ENCODE results near the gene FBXO30.

Gene FBXO30

DNA sequence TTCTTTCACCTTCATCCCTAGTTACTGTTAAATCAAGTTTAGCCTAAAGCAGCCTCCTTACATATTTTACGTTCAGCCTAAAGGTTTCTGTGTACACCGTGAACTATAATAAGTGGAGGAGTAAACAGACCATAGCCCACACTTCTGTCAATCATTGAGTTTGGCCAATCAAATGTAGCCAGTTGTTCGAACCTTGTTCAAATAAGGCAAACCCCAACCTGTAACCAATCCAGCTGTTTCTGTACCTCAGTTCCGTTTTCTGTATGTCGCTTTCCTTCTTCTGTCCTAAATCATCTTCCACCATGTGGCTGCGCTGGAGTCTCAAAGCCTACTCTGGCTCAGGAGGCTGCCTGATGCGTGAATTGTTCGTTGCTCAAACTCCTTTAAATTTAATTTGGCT, 1.8 kb upstream of the FBXO30 start:
- no peak for DNase-seq (ENCODE audit: low spot score)

DNA sequence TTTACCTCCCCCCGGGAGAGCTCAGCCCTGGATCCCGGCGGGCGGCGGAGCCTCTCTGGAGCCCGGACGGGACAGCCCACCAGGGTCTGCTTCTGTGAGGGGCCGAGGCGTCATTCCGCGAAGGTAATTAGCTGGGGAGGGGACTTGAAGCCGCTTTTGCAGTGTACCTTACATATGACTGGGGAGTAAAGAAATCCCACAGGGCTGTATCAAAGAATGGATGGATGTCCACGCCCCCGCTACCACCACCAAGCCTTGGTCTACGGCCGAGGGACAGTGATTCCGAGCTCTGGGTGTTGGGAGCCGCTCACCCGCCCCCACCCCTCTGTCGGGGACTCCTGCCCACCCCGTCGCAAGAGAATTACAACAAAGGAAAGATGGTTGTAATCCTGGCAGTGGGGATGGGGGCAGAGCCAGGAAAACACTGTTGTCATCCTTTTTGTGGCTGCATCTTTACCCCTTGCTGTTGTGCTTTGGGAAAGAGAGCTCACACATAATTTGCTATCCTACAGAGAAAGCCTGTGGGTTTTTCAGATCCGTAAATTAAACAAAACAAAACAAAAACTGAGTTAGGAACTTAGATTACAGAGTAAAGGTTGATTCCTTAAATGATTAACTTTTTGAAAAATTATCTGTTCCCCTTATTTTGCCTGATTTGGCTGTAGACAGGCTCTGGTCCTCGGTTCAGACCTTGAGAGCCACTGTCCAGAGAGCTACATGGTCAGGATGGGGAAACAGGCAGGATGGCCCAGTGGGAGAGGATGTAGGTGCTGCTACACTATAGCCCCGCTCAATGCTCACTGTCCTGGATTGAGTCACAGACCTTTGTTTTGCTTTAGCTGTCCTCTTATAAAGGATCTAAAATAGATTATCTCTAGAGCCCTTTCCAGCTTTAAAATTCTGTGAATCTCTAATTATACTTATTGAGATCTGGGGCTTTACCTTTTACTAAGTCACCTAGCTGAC, 997 bp upstream of the FBXO30 start:
- no peak for DNase-seq (ENCODE audit: low spot score)

DNA sequence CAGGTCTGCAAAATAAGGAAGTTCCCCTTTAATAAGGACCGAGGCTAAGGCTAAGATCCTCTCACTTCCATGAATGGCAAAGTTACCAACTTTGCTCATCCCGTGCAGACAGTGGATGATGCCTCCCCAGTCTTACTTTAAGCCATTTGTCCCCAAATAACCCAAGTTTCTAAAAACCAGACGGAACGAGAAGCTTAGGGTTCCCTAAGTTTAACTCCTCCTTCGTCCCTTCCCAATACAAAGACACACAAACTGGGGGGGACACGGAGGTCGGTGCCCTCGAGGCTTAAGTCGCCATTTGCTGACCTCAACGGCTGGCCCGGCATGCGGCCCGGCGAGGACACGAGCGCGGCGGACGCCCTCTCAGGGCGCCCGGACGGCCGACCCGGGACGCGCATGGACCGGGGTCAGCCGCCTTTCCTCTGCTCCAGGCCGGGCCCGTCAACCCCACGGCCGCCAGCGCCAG, 527 bp downstream of the FBXO30 start:
- DNase-seq (ENCODE audit: low spot score): peak; percentile 5

DNA sequence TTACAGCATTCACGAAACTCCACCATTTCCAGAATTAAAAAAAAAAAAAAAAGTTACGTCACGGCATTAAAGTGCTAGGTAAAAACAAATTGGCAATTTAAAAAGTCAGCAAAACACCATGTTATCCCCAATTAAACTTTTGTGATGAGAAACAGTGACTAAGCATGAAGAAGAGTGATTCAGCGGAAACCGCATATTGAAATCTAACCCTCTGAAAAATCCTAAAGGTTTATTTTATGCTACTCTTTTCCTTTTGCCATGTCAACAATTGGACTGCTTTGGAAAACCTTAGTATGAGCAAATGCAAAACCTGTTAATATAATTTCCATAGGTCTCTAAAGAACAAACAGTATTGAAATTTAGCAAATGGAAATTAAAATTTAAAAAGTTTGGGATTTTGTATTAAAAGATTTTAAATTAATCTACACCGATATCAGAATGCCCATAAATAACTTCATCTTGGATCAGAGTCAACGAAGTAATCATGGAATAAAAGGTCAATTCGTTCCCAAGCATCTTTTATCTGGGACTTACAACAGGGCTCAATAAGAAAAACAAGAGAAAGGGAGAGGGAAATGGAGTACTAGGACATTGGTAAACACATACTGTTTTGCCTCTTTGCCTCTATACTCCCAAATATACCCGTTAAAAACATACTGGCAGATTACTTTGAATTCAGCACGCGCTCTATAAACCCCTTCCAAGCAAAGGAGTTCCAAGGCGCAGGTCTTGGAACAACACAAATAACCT, 1.1 kb downstream of the FBXO30 start:
- DNase-seq (ENCODE audit: low spot score): no peak

DNA sequence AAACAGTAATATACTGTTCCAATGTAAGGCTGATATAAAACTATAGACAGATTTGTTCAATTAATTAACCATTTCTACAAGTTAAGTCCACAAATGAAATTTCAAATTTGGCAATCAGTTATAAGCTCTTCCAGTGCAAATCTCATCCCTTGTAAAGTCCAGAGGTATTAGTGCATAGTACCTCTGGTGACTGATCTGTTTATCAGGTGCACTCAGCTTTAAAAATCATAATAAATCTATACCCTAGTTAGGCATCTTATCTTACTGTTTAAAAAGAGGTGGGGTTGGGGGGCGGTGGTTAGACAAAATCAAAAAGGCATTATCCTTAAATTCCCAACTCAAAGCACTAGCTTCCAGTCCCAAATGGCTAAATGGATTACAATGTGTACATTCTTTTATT, 2.9 kb downstream of the FBXO30 start:
- no peak for DNase-seq (ENCODE audit: low spot score)

DNA sequence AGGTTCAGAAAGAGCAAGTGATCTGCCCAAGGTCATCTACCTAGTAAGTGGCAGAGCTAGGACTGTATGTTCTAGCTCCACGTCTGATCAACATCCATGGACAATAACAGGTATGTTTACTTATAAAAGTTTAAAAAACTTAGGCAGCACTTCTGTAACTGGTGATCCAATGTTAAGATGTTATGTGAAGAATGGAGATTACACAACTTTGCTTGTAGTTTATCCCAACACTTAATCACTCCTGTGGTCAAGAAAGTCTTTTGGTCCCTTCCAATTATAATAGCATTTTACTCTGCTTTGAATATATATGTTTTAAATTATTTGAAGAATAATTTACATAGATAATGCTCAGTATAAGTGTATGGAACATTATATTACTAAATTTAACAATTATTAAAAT, 4.8 kb downstream of the FBXO30 start:
- DNase-seq (ENCODE audit: low spot score): no peak

DNA sequence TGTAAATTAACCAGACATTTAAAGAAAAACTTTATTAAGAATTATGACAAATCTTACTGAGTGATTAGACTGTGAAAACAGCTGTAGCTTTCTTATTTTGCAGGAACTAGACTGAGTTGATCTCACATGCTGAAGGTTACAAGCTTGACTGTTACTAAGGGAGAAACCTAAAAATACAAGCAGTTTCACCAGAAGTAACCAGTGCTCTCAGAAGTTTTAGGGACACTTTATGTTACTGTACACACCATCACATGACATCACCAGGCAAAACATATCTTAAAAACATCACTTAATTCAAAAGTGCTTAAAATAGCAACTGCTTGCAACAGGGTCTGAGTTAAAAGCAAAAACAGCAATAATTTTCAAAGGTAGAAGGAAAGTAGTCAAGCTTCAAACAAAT, 5.4 kb downstream of the FBXO30 start:
- no peak for DNase-seq (ENCODE audit: low spot score)

DNA sequence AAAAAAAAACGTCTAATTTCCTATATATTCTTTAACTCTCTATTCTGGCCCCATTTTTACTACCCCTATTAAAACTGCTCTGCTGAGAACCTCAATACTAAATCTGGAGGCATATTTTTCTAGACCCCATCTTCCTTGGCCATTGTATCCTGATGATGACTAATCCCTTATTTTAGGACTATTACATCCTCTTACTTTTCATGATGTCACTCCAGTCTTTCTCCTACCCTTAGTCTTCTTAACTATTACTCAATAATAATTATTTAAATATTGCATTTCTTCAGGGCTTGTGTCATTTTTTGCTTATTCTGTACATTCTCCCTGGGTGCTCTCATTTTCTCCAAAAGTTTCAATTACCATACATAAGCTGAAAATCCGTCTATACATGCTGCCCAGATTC, 6.4 kb downstream of the FBXO30 start:
- DNase-seq (ENCODE audit: low spot score): no peak

DNA sequence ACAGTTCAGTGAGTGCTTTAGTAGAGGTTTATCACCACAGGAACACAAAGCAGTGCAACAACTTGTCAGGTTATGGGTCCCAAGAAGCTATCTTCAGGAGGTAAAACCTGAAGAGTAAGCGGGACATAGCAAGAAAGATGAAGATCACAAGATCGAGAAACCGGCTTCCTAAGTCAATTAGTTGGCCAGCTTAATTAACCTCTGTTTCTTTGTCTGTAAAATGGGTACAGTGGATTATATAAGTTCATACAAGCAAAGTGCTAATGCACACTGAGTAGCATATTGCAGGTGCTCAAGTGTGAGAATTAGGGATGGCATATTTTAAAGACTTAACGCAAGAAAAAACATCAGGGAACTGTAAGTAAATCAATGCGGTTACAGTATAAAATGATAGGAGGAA, 12.5 kb downstream of the FBXO30 start:
- no peak for DNase-seq (ENCODE audit: low spot score)

DNA sequence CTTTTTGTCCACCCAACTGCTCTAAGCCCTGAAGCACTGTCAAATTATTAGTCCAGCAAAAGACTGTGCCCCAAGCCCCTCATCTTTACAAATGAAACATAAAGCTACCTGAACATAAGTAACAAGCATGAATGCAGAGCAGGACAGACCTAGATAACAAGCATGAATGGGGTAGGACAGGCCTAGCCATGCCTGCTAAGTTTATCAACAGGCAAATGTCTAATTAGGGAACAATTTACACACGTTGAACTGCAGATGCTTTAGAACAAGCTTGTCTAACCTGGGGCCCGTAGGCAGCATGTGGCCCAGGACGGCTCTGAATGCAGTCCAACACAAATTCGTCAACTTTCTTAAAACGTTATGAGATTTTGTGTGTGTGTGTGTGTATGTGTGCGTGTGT, 13.6 kb downstream of the FBXO30 start:
- DNase-seq (ENCODE audit: low spot score): no peak

DNA sequence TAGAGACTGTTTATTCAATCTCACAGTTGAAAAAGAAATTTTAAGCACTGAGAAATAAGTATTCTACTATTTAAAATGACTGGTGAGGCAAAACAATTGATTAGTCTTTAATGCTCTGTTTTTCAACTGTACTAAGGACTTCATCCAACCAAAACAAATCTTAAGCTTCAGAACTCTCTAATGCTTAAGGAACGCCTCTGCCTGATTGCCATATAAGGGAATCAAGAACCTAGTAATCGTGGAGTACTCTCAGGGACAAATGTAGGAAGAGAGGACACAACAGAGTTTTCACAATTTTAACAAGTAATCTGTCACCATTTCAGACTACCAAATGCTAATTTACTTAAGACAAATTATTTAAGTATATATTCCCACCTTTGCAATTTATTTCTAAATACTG, 16.1 kb downstream of the FBXO30 start:
- no peak for DNase-seq (ENCODE audit: low spot score)

DNA sequence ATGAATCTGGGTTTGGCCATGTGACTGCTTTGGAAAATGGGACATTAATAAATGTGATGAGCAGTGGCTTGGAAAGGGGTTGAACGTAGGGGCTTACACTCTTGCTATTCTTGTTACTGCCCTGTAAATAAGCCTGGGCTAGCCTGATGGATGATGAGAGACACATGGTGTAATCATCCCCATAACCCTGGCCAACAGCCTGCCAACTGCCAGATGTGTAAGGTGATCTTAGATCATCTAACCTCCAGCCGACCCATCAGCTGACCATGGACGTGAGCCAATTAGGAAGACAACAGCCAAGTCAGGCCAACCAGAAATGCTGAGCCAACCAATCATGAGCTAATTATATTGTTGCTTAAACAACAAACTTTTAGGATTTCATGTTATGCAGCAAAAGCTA, 25.2 kb downstream of the FBXO30 start:
- DNase-seq (ENCODE audit: low spot score): no peak

DNA sequence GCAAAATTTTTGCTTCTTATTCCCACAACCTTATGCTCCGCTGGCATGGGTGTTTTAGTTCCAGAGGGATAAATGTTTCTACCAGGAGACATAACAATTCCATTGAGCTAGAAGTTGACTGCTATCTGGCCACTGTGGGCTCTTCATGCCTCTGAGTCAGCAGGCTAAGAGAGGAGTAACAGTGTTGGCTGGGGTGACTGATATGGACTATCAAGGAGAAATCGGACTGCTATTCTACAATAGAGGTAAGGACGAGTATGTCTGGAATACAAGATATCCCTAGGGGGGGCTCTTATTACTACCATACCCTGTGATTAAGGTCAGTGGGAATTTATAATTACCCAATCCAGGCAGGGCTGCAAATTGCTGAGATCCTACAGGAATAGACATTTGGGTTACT, 26.9 kb downstream of the FBXO30 start:
- no peak for DNase-seq (ENCODE audit: low spot score)

DNA sequence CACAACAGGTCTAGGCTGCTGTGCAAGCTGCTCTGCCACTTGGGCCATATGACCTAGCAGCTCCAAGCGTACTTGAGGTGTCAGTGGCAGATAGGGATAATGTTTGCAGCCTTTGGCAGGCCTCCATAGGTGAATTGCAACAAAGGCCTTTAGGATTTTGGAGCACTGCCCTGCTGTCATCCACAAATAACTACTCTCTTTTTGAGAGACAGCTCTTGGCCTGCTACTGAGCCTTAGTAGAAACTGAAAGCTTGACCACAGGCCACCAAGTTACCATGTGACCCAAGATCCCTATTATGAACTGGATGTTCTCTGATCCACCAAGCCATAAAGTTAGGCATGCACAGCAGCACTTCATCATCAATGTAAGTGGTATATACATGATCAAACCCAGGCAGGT, 29.9 kb downstream of the FBXO30 start:
- no peak for DNase-seq (ENCODE audit: low spot score)

DNA sequence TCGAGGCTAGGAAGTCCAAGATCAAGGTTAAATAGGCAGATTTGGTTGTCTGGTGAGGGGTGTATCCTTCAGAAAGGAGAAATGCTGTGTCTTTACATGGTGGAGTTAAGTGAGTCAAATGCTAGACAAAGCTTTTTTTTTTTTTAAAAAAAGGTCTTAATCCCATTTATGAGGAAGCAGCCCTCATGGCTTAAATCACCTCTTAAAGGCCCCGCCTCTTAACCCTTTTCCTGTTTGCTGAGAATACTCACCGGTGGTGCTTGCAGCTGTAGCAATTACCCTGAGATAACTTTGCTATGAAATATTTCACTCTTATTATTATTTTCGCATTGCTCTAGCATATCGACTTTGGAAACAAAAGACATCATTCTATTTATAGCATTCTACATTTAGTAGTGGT, 30.8 kb downstream of the FBXO30 start:
- no peak for DNase-seq (ENCODE audit: low spot score)

DNA sequence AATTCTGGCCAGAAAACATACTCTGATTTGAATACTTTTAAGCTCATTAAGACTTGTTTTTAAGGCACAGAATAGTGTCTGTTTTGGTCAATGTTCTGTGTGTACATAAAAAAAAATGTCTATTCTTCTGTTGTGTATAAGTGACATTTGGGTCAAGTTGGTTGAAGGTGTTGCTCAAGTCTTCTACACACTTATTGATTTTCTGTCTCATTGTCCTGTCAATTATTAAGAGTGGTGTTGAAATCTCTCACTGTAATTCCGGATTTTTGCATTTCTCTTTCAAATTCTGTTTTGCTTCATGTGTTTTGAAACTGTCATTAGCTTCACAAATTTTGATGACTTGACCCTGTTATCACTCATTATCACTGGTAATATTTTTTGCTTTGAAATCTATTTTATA, 41.7 kb downstream of the FBXO30 start:
- no peak for DNase-seq (ENCODE audit: low spot score)

DNA sequence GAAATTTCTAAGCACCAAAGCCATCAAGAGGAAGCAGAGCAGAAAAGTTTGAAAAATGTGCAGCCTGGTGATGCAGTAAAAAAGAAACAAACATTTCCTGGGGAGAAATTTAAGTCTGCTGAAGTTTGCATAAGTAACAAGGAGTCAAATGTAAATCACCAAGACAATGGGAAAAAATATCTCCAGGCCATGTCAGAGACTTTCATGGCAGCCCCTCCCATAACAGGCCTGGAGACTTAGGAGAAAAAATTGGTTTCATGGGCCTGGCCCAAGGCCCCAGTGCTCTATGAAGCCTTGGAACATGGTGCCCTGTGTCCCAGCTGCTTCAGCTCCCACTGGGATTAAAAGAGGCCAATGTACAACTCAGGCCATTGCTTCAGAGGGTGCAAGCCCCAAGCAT, 49.1 kb downstream of the FBXO30 start:
- no peak for DNase-seq (ENCODE audit: low spot score)

DNA sequence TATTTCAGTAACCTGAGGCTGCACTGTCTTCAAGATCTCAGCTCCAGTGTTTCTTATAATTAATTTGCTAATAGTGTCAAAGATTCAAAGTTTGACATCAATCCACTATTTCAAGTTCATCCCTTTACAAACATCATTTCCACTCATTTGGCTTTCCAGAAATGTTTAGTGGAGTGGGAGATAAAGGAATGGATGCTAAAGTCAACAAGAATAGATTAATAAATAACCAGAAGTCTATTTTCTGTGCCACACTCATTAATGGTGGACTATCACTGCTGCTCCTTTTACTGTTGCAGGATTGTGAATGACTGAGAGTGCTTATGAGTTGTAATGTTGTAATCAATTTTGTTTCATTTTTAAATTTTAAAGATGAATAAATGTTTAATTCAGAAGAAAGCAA, 50.9 kb downstream of the FBXO30 start:
- no peak for DNase-seq (ENCODE audit: low spot score)

DNA sequence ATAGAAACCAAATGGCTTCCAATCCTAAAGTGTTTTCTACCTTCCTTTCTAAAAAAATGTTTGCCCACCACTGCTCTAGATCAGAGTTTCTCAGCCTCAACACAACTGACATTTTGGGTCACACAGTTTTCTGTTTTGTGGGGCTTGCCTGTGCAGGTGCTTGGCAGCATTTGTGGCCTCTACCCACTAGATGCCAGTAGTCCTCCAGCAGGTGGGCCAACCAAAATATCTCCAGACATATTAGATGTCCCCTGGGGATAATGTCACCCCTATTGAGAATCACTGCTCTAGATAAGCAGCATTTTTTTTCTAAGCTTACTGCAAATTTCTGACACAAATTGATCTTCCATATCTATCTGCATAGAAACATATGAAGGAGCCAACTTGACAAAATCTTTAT, 53.0 kb downstream of the FBXO30 start:
- no peak for DNase-seq (ENCODE audit: low spot score)

DNA sequence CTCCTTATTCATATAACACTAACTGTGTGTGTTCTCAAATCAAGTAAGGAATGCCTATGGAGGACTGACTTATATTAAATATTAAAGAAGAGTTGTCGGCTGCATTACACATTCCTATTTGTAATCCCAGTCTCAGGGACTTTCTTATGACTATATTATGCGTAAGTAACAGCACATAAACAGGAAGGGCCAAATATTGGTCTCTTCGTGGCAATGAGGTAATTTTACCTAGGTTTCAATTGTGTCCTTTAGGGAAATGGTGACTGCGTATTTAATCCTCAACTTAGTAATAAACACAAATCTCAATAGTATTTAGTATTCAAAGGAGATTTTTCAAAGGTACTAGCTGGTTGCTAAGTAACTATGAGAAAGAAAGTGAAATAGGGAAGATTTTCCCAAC, 56.5 kb downstream of the FBXO30 start:
- no peak for DNase-seq (ENCODE audit: low spot score)

DNA sequence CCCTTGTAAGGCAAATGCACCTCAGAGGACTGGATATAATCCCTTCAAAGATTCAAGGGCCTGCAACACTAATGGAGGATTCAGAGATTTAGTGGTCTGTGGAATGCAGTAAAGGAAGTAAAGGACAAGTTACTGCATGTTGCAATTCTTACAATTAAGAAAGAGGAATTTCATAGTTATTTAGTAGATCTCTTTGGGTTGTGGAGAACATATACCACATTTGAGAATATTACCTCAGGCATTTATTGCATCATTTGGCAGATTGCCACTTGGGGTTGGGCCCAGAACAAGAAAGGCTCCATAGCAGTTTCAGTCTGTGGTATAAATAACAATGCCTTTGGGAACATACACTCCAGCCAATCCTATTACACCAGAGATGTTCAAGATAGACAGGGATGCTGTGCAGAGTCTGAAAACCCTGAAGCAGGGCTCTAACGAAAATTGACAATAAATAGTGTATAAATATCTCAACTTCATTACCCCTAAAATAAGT, 58.4 kb downstream of the FBXO30 start:
- DNase-seq (ENCODE audit: low spot score): no peak

DNA sequence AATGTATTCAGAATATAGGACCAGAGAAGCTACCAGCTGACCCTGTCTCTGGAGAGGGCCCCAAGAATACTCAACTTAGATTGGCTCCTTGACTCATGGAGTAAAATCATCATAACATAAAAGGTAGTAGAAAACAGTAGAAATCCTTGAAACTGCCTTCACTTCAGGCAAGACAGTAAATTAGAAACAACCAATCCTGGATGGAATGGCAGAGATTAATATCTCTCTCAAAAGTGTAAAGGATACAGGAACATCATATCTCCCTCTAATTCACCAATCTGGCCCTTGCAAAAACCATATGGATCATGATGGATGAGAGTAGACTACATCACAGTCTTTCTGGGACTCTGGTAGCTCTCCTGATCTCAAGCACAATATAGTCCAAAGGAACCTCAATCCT, 58.9 kb downstream of the FBXO30 start:
- DNase-seq (ENCODE audit: low spot score): no peak

DNA sequence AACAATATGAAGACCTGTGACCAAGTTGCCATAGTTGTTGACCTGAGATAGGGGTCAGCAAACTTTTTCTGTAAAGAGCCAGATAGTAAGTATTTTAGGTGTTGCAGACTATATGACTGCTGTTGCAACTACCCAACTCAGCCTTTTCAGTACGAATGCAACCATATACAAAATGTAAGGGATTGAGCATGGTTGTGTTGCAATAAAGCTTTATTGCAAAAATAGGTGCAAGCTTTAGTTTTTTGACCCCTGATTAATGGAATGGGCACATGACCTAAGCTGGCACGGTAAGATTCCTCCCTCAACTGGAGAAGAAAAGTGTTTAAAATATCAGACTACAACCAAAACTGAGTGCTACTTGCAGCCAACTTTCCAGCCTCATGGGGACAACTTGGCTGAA, 62.0 kb downstream of the FBXO30 start:
- DNase-seq (ENCODE audit: low spot score): no peak
